ENCODE results near the gene ZCCHC24.

The ZCCHC24 gene

GRCh38 chr10:79410315-79411094 lies 34.9 kb downstream of the ZCCHC24 start:
- DNase-seq (ENCODE audit: low read depth): no peak

GRCh38 chr10:79409726-79410085 lies 35.7 kb downstream of the ZCCHC24 start:
- DNase-seq (ENCODE audit: low read depth): no peak

GRCh38 chr10:79409038-79409725 lies 36.2 kb downstream of the ZCCHC24 start:
- no peak for DNase-seq (ENCODE audit: low read depth)

GRCh38 chr10:79407811-79408795 lies 37.3 kb downstream of the ZCCHC24 start:
- DNase-seq (ENCODE audit: low read depth): no peak

- no peak for DNase-seq (ENCODE audit: low read depth)
Measured at GRCh38 chr10:79407423-79407796, 38.0 kb downstream of the ZCCHC24 start.

GRCh38 chr10:79406683-79407422 lies 38.6 kb downstream of the ZCCHC24 start:
- no peak for DNase-seq (ENCODE audit: low read depth)

- no peak for DNase-seq (ENCODE audit: low read depth)
Measured at GRCh38 chr10:79405995-79406515, 39.4 kb downstream of the ZCCHC24 start.

GRCh38 chr10:79405221-79405994 lies 40.0 kb downstream of the ZCCHC24 start:
- DNase-seq (ENCODE audit: low read depth): no peak

- DNase-seq (ENCODE audit: low read depth): no peak
Measured at GRCh38 chr10:79404690-79405131, 40.7 kb downstream of the ZCCHC24 start.

- DNase-seq (ENCODE audit: low read depth): no peak
Measured at GRCh38 chr10:79404231-79404609, 41.2 kb downstream of the ZCCHC24 start.

- DNase-seq (ENCODE audit: low read depth): no peak
Measured at GRCh38 chr10:79403441-79404230, 41.8 kb downstream of the ZCCHC24 start.

- DNase-seq (ENCODE audit: low read depth): no peak
Measured at GRCh38 chr10:79402951-79403350, 42.5 kb downstream of the ZCCHC24 start.

- no peak for DNase-seq (ENCODE audit: low read depth)
Measured at GRCh38 chr10:79402625-79402946, 42.8 kb downstream of the ZCCHC24 start.

- DNase-seq (ENCODE audit: low read depth): no peak
Measured at GRCh38 chr10:79401015-79401921, 44.2 kb downstream of the ZCCHC24 start.

GRCh38 chr10:79400146-79401004 lies 45.0 kb downstream of the ZCCHC24 start:
- DNase-seq (ENCODE audit: low read depth): peak; percentile 22

- DNase-seq (ENCODE audit: low read depth): no peak
Measured at GRCh38 chr10:79399223-79399831, 46.1 kb downstream of the ZCCHC24 start.

- no peak for DNase-seq (ENCODE audit: low read depth)
Measured at GRCh38 chr10:79398642-79399041, 46.8 kb downstream of the ZCCHC24 start.

All from stimulated activated CD8-positive, alpha-beta memory T cell treated with anti-CD3 and anti-CD28 coated beads, Interleukin-12 subunit alpha, Interleukin-12 subunit beta, amount 100 ng/mL, for 1 hour (primary cell).